Activated T-cell treated with anti-CD3 and anti-CD28 coated beads for 1 hour (primary cell): Measurements from ENCODE around the gene GPR15LG.
"Not testable (repeated sequence)": the region's sequence is repeated elsewhere in the genome, so short reads cannot be mapped to it uniquely, and the experiment has no call there.

ENCODE experiments used
- DNase-seq: peaks from one replicate; pipeline ENCODE4 v3.0.0-alpha.2; 2020; ENCODE audit warnings: low read depth

GPR15LG gene

GRCh38 chr10:84166620-84167288 lies 6.8 kb upstream of the GPR15LG start:
- DNase-seq: no peak

GRCh38 chr10:84167289-84167653 lies 6.3 kb upstream of the GPR15LG start:
- DNase-seq: not testable (repeated sequence)

- DNase-seq: not testable (repeated sequence)
These were observed 5.2 kb upstream of the GPR15LG start for GRCh38 chr10:84168382-84168781.

- DNase-seq: not testable (repeated sequence)
These were observed 2.4 kb upstream of the GPR15LG start for GRCh38 chr10:84171237-84171636.

GRCh38 chr10:84171700-84172466 lies 1.7 kb upstream of the GPR15LG start:
- DNase-seq: not testable (repeated sequence)

- no peak for DNase-seq
These were observed 889 bp upstream of the GPR15LG start for GRCh38 chr10:84172467-84173356.

- DNase-seq: no peak
These were observed 1.8 kb downstream of the GPR15LG start for GRCh38 chr10:84175436-84175835.

- DNase-seq: no peak
These were observed 2.8 kb downstream of the GPR15LG start for GRCh38 chr10:84176351-84176750.

DNA sequence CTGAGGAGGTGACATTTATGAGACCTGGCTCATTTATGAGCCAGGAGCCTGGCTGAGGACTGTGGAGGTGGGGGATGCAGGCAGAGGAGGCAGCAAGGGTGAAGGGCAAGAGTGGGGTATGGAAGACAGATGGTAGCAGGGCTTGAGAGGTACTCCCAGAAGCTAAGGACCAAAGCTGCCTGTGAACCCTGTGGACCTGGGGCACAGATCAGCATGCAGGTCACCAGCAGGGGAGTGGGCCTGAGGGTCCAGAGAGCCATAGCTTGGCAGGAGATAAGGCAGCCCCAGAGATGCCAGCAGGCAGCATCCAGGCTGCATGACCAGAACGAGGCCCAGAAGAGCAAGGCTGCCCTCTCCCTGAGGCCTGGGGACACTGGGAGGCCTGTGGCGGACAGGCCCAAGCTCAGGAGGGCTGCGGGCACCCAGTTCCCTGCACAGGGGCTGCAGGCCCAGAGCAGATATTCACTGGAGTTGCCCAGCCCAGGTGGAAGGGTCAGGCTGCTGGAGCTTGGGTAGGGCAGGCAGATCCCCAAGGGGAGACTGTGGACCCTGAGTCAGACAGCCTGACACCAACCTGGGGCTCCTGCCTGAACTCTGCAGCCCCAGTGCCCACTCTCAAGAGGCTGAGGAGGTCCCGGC lies 3.4 kb downstream of the GPR15LG start:
- DNase-seq: no peak

GRCh38 chr10:84177541-84178141 lies 4.0 kb downstream of the GPR15LG start:
- peak; percentile 24 for DNase-seq

GRCh38 chr10:84178160-84178609 lies 4.6 kb downstream of the GPR15LG start:
- DNase-seq: no peak

DNA sequence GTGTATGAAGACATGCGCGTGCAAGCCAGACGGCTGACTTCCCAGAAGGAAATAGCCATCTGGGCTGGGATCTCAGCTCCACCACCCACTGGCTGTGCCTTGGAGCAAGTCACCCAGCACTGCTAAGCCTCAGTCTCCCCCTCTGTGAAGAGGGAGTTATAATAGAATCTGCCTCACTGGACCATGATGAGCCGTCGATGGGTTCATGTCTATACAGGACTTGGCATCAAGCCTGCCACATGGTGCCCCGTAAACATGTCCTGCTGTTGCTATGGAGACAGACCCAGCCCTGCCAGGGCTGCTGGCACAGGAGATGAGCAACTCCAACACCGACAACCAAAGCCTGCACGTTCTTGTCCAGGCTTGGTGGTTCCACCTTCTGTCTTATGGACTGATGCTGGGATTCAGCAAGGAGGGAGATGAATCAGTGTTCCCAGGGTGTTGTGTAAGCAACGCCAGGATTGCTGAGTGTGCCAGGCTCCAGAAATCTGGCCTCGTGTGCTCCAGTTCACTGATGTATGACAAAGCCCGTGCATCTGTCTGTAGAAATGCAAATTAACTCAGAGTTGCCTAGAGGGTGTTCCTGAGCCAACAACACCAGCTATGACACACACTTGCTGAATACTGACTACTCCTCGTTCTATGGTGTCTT lies 5.6 kb downstream of the GPR15LG start:
- DNase-seq: no peak

DNA sequence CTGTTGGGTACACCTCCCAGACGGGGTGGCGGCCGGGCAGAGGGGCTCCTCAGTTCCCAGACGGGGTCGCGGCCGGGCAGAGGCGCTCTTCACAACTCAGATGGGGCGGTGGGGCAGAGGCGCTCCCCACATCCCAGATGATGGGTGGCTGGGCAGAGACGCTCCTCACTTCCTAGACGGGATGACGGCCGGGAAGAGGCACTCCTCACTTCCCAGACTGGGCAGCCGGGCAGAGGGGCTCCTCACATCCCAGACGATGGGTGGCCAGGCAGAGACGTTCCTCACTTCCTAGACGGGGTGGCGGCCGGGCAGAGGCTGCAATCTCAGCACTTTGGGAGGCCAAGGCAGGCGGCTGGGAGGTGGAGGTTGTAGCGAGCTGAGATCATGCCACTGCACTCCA lies 6.8 kb downstream of the GPR15LG start:
- not testable (repeated sequence) for DNase-seq

- no peak for DNase-seq
These were observed 8.0 kb downstream of the GPR15LG start for GRCh38 chr10:84181631-84182030.

DNA sequence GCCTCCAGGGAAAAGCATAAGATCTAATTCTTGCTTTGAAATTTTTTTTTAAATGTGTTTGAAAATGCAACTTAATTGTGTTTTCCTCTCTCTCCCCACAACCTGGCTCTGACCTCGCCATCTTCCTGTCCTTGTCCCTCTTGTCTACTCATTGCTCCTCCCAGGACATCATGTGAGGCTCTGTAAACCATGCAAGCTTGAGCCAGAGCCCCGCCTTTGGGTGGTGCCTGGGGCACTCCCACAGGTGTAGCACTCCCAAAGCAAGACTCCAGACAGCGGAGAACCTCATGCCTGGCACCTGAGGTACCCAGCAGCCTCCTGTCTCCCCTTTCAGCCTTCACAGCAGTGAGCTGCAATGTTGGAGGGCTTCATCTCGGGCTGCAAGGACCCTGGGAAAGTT lies 10.9 kb downstream of the GPR15LG start:
- no peak for DNase-seq

DNA sequence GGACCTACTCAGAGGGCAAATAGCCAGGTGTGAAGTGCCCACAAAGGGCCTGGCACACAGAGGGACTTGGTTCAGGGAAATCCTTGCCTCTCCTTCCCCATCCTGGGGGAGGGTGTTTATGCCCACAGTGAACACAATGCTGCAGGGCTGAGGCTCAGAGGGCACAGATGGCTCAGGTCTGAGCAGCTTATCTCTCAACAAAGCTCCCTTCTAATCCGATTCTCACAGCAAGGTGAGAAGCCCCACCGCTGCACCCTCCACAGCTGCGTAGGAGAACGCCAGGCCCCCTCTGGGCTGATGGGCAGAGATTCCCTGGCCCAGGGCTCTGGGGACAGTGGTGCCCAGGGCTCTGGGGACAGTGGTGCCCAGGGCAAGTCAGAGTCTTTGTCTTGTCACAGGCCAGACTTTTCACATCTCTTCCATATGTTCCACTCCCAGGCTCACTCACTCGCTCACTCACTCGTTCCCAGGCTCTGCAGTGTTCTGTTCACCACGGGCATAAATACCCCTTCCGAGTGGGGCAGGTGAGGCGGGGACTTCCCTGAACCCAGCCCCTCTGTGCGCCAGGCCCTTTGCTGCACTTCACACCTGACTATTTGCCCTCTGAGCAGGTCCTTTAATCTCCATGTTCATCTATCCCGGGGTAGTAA lies 12.1 kb downstream of the GPR15LG start:
- DNase-seq: no peak

DNA sequence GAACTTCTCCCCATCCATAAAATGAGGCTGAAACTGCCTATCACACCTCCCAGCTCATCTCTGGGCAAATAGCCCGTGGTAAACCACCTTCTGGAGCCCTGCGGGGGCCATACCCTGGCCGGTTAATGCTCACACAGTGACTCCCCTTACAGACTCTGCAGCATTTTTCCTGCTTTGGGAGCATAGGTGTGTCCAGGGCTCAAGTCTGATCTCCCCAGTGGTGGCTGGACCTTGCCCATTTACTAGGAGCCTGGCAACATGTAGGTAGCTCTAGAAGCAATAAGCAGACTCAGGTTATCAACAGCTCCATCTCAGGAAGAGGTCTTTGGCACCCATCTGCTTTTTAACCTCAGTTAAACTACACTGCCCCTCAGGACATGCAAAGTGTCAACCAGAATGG lies 15.2 kb downstream of the GPR15LG start:
- DNase-seq: no peak

GRCh38 chr10:84190621-84191020 lies 17.0 kb downstream of the GPR15LG start:
- no peak for DNase-seq

GRCh38 chr10:84191106-84191505 lies 17.5 kb downstream of the GPR15LG start:
- DNase-seq: no peak

GRCh38 chr10:84193327-84193726 lies 19.7 kb downstream of the GPR15LG start:
- no peak for DNase-seq
